Left lung (tissue), 10 donors: ENCODE data around the gene XPO4. TPM values are rescaled to one million over a fixed set of nuclear protein-coding genes. Genes with fewer than 3 reads are reported as not detected.
"Not testable (repeated sequence)": the region's sequence is repeated elsewhere in the genome, so short reads cannot be mapped to it uniquely, and the experiment has no call there.

Experiments
- ATAC-seq: fragments of 200-7000 bp; cut with Tn5 transposase; one replicate; pipeline ENCODE4 v1.9.1; 2020; ENCODE audit warnings: moderate library complexity
- DNase-seq, 4 donors: peaks; one replicate each; pipeline ENCODE4 v3.0.0-alpha.2; 2013 to 2020
- H3K27ac ChIP-seq, 2 donors: fragments of 200-600 bp; sonication (generic) in 1 of 2; one replicate each; pipeline versions ENCODE4 v1.5.0 to v1.8.0; 2020 to 2021
- H3K27me3 ChIP-seq, 2 donors: fragments of 200-600 bp; sonication (generic) in 1 of 2; one replicate each; pipeline versions ENCODE4 v1.5.0 to v1.8.0; 2020 to 2021
- H3K36me3 ChIP-seq, 2 donors: fragments of 200-600 bp; sonication (generic) in 1 of 2; one replicate each; pipeline versions ENCODE4 v1.5.0 to v1.8.0; 2020 to 2021
- H3K4me1 ChIP-seq, 2 donors: fragments of 200-600 bp; one replicate each; pipeline ENCODE4 v1.8.0; 2021
- H3K4me3 ChIP-seq, 2 donors: fragments of 200-600 bp; sonication (generic) in 1 of 2; one replicate each; pipeline versions ENCODE4 v1.5.0 to v1.8.0; 2020 to 2021; ENCODE audit warnings: mild to moderate bottlenecking in 1 of 2
- H3K9me3 ChIP-seq, 2 donors: fragments of 200-600 bp; sonication (generic) in 1 of 2; one replicate each; pipeline versions ENCODE4 v1.5.0 to v1.8.0; 2020 to 2021
- intact Hi-C, 2 donors: fragments of 100-400 bp; cut with DNase I; formaldehyde crosslinking; loops; one replicate each; pipeline versions ENCODE4 v1.11.2 to v1.14.2; 2022
- polyA plus RNA-seq, 6 donors: library from polyadenylated mRNA; unstranded; fragments of 120-200 nt; gene quantifications; one replicate each; pipeline ENCODE4 v1.2.1, GENCODE V29; 2013; ENCODE audit not compliant: insufficient read length in 6 of 6
- total RNA-seq, 2 donors: library from RNA; stranded (reverse); fragmentation: NEBNext Ultra II Directional; extraction: Animal tissue kit (Norgen Biotek cat#: 25700); gene quantifications; one replicate each; pipeline ENCODE4 v1.2.1, GENCODE V29; 2021
- TF ChIP-seq, protein P1 (sequence below), 2 donors: fragments of 200-600 bp; sonication (generic) in 1 of 2; IDR thresholded peaks; one replicate each; pipeline versions ENCODE4 v1.5.0 to v1.8.0; 2021; ENCODE audit warnings: antibody characterized with exemption in 2 of 2
- donor health status: DM: no; HTN: yes; CAD: no.
- donor health status: DM: no; HTN: no; CAD: no.

XPO4 gene
- total and polyA plus RNA-seq, 8 donors = 18.3 to 24.8 (median 19.4) TPM

DNA sequence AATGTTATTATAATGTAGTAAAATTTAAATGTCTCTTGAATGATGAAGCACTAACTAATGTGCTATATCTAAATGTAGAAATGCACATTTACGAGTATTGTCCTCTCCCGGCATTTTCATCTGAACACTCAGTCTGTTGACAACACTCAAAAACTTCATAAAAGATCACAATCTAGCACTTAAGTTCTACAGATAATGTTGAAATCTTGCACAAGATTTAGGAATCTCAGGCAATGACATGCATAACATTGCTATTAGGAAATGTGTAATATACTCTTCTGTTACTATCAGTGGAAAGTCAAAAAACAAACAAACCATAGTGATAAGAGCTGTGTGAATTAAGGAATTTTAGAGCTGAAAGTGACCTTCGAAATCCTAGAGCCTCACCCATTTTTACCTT is 37.5 kb upstream of the XPO4 start:
- no peak overlapping the region for H3K27ac ChIP-seq
- intact Hi-C loops = loop anchor here in 1 of 2 donors (10.0 kb wide), 1 partner anchor 195 kb away; no protein-coding TSS in a partner anchor

GRCh38 chr13:20939662-20940061 is 37.1 kb upstream of the XPO4 start:
- DNase-seq (no peak), ATAC-seq (no peak)
- no peaks in the 10 kb centered on the region for H3K36me3 ChIP-seq
- peaks cover 0 to 12% of the 10 kb centered on the region in 2 donors for H3K4me1 ChIP-seq
- no peak overlapping the region for H3K27ac ChIP-seq
- no peaks in the 10 kb centered on the region for H3K9me3 ChIP-seq
- intact Hi-C loops = loop anchor here in 1 of 2 donors (10.0 kb wide), 1 partner anchor 195 kb away; no protein-coding TSS in a partner anchor
- TF ChIP-seq, protein P1, sequence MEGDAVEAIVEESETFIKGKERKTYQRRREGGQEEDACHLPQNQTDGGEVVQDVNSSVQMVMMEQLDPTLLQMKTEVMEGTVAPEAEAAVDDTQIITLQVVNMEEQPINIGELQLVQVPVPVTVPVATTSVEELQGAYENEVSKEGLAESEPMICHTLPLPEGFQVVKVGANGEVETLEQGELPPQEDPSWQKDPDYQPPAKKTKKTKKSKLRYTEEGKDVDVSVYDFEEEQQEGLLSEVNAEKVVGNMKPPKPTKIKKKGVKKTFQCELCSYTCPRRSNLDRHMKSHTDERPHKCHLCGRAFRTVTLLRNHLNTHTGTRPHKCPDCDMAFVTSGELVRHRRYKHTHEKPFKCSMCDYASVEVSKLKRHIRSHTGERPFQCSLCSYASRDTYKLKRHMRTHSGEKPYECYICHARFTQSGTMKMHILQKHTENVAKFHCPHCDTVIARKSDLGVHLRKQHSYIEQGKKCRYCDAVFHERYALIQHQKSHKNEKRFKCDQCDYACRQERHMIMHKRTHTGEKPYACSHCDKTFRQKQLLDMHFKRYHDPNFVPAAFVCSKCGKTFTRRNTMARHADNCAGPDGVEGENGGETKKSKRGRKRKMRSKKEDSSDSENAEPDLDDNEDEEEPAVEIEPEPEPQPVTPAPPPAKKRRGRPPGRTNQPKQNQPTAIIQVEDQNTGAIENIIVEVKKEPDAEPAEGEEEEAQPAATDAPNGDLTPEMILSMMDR (IDR thresholded peaks at IDR 0.05) = no peak
- H3K4me3 ChIP-seq = no peak overlapping the region
- H3K27me3 ChIP-seq = no peaks in the 10 kb centered on the region

More for the DNA sequence above, 37.5 kb upstream of the XPO4 start:
- H3K27me3 ChIP-seq = no peaks in the 10 kb centered on the region
- peaks cover 0 to 12% of the 10 kb centered on the region in 2 donors for H3K4me1 ChIP-seq
- no peak overlapping the region for H3K4me3 ChIP-seq
- ATAC-seq = no peak
- H3K36me3 ChIP-seq = no peaks in the 10 kb centered on the region
- H3K9me3 ChIP-seq = no peaks in the 10 kb centered on the region
- no peak for DNase-seq
- TF ChIP-seq, protein P1 (IDR thresholded peaks at IDR 0.05) = no peak

DNA sequence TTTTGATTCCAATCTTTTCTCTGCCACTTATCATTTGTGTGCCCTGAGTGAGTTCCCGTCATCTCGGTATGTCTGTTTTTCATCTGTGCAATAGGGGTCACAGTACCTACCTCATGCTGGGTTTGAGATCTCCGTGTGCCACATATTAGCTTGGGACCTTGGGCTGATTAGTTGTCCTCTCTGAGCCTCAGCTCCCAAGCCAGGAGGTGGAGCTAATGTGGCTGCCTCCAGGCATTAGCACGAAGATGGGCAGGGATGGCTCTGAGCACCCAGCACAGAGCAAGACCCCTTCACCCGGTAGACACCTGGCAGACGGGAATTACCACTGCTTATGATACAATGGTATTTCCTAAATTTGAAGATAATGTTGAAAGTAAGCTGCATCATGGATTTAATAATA is 35.8 kb upstream of the XPO4 start:
- DNase-seq (no peak), ATAC-seq (no peak)
- intact Hi-C loops = no loop called here

DNA sequence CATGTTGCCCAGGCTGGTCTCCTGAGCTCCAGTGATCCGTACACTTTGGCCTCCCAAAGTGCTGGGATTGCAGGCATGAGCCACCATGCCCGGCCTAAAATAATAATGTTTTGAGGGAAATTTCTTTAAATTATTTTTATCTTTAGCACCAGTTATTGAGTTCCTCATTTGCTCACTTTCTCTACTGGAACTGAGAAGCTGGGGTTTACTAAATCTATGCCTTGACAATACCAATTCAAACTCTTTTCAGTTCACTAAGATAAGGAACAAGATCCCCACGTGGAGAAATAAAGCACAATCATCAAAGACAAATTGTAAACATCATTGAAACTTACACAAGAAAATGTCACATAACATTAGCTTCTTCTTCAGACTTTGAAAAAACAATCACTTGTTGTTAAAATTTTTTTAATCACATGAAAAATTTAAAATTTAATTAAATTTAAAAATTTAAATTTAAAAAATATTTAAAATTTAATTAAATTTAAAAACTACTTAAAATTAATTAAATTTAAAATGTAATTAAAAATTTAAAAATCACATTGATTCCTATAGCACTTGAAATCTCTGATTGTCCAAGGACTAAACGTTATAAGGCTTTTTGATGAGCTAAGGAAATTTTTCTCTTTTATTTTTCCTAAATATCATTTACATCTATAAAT is 25.2 kb upstream of the XPO4 start:
- Histone ChIP-seq H3K27me3 (no peaks in the 10 kb centered on the region), H3K27ac (no peak overlapping the region)
- intact Hi-C loops = loop anchor here in 1 of 2 donors (10.0 kb wide), 3 partner anchors 213 to 743 kb away; no protein-coding TSS in a partner anchor

More for the DNA sequence above, 35.8 kb upstream of the XPO4 start:
- Histone ChIP-seq H3K9me3 (no peaks in the 10 kb centered on the region), H3K27me3 (no peaks in the 10 kb centered on the region), H3K4me3 (no peak overlapping the region), H3K4me1 (peaks cover 0 to 3% of the 10 kb centered on the region in 2 donors), H3K36me3 (no peaks in the 10 kb centered on the region), H3K27ac (no peak overlapping the region)
- TF ChIP-seq, protein P1 (IDR thresholded peaks at IDR 0.05) = no peak

DNA sequence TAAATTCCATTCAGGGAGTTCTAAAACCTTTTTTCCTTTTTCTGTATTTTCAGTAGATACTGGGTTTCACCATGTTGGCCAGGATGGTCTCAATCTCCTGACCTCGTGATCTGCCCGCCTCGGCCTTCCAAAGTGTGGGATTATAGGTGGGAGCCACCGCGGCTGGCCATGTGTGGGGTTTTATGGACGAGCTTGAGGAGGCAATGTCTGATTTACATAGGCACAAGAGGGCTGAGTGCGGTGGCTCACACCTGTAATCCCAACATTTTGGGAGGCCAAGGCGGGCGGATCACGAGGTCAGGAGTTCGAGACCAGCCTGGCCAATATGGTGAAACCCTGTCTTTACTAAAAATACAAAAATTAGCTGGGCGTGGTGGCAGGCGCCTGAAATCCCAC is 22.8 kb upstream of the XPO4 start:
- H3K4me1 ChIP-seq, H3K27me3 ChIP-seq, H3K4me3 ChIP-seq, H3K27ac ChIP-seq, ATAC-seq, H3K9me3 ChIP-seq, H3K36me3 ChIP-seq, DNase-seq: not testable (repeated sequence)
- intact Hi-C loops = loop anchor here in 1 of 2 donors (10.0 kb wide), 3 partner anchors 211 to 741 kb away; no protein-coding TSS in a partner anchor

More for the DNA sequence above, 25.2 kb upstream of the XPO4 start:
- TF ChIP-seq, protein P1 (IDR thresholded peaks at IDR 0.05) = no peak
- Histone ChIP-seq H3K36me3 (no peaks in the 10 kb centered on the region), H3K4me3 (no peak overlapping the region), H3K9me3 (no peaks in the 10 kb centered on the region), H3K4me1 (no peaks in the 10 kb centered on the region)
- DNase-seq = no peak
- ATAC-seq = no peak
